HG03469 (cell line): ENCODE data around the gene CBX5.
A peak's percentile ranks its signal among the peaks of the same experiment; 100 is the strongest.
"Not testable (repeated sequence)": the region's sequence is repeated elsewhere in the genome, so short reads cannot be mapped to it uniquely, and the experiment has no call there.

ENCODE experiments used
- ATAC-seq: cut with Tn5 transposase; IDR thresholded peaks from one replicate; pipeline ENCODE4 v1.9.1; 2021; ENCODE audit warnings: mild to moderate bottlenecking, moderate library complexity, moderate number of reproducible peaks; ENCODE audit not compliant: unreplicated experiment

The CBX5 gene

DNA sequence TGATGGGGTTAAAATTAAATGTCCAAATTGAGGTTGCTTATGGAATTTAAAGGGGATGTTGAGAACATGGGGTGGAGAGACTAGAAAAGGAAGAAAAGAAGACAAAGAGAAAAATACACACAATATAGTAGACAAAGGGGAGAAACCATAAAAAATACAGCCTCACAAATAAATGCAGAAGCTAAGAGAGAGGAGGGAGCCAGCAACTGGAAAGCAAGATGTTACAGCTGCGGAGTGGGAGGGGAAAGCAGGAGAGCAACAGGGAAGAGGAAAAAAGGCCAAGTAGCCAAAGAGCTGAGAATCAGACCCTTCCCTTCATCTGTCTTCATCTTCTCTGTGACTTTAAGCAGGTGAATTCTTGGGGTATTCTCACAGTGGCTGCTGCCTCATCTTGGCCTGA lies 51.5 kb downstream of the CBX5 start:
- ATAC-seq = no peak

DNA sequence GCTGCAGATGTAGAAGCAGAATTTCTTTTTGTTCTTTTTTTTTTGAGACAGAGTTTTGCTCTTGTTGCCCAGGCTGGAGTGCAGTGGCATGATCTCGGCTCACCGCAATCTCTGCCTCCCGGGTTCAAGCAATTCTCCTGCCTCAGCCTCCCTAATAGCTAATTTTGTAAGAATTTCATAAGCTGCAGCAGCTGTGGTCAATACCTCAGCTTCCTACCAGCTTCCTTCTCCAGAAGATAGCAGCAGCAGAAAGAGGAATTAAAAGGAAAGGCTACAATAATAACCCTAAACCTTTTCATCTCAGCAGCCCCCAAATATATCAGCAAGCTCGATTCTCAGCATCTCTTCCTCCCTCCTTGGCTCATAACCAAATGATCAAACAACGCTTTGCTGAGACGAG lies 52.0 kb downstream of the CBX5 start:
- ATAC-seq = not testable (repeated sequence)

GRCh38 chr12:54227376-54227775 lies 52.5 kb downstream of the CBX5 start:
- ATAC-seq = no peak

- no peak for ATAC-seq
Measured at GRCh38 chr12:54225666-54226065, 54.3 kb downstream of the CBX5 start.

- no peak for ATAC-seq
Measured at GRCh38 chr12:54222609-54223008, 57.3 kb downstream of the CBX5 start.

DNA sequence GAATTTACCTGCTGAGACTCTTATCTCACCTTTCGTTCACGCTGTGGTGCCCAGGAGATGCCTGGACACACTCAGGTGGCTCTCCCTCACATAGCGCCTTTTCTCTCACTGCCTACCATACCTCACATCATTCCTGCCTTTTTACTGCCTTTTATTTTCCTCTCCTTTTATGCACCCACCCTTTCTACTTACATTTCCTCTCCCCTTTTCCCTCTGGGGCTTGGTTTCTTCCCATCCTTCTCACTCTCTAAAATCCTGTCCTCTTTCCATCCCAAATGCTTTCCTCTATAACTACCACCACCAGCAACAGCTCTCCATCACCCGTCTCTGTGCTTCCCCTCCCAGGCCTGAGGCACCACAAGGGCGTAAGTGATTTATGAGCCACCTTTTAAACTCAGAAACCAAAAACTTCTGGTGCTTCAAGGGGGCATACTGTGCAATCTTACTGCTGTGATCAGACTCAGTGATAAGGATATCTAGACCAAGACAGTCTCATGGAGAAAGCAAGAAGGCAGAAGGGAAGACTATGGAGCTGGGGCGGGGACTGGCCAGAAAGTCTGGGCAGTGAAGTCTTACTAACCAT lies 58.4 kb downstream of the CBX5 start:
- no peak for ATAC-seq

DNA sequence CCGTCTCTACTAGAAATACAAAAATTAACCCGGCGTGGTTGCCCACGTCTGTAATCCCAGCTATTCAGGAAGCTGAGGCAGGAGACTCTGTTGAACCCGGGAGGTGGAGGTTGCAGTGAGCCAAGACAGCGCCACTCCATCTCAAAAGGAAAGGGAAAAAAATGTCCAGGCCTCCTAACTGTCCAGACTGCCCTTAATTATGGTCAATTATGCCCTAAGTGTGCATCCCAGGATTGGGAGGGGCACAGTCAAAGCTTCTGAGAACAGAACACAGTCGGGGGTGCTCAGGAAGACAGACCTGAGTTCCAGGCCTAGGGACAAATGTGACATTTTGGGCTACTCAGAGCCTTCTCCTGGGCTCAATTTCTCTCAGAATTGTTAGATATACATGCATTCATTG lies 59.4 kb downstream of the CBX5 start:
- ATAC-seq = no peak

DNA sequence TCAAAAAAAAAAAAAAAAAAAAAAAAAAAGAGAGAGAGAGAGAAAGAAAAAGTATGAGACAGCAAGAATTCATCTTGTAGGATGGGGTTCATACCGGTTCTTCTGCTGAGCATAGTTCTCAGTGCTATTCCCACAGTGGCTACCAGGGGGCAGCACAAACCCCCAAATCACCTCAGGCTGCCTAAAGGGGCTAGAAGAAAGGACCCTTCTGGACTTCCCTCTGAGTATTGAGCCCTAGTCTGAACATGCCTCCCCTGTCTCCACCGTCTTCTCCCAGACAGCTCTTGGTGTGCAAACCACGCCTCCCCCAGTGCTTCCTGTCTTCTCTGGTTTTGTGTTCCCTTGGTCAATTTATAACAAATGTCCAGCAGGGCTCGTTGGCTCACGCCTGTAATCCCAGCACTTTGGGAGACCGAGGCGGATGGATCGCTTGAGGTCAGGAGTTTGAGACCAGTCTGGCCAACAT lies 59.8 kb downstream of the CBX5 start:
- ATAC-seq = no peak

DNA sequence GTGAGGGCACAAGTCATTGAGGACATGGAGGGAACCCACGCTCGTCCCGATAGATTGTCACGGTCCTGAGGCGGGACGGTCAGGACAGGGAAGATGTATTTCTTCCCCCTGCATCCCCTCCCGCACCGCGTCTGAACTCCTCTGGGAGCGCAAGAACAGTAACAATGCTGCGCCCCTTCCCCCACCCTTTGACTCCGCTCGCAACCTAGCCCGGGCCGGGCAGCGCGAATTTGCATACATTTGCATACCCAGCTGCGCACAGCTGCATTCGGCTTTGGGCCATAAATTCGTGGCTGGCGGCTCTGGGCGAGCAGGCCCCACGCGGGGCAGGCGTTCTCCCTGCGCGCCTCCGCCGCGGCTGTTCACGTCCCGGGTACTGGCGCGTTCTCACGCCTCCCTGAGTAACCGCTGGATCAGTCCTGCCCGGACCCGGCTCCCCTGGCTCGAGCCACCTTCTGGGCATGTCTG lies 62.1 kb downstream of the CBX5 start:
- ATAC-seq = no peak

- ATAC-seq = no peak
Measured at GRCh38 chr12:54216797-54217661, 62.9 kb downstream of the CBX5 start.

GRCh38 chr12:54215989-54216796 lies 63.7 kb downstream of the CBX5 start:
- no peak for ATAC-seq

DNA sequence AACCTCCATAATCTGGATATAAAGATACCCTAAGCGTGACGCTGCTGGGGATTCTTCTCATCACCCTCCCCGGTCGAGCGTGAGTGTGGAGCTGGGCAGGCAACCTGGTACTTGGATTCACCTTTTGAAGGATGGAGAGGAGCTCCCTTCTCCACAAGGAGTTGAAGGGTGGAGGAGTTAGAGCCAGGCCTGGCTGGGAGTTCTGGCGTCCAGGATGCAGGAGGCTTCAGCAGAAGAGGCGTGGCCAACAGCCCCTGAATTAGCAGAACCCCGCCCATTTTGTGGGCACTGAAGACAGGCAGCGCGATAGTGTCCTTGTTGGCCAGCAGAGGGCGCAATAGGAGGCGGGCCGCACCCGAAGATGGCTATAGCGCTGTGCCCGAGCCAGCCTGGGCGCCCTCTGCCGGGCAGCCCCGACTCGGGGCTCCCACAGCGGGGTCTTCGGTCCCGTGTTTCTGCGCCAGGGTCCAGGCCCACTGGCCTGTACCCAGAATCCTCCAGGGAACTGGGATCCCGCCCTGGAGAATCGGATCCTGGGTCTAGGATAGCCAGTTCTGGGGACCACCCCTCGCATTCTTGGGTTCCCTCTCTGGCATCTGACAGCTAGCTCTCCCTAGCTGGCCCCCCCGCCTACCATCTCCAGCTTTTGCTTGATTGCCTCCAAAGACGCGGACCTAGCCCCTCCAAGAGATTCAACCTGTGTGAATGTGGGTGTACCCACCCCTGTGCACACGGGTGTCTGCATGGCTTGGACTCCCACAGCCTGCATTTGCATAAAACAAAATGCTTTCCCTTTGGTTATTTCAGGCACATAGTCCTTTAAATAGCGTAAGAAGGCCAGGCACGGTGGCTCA lies 65.1 kb downstream of the CBX5 start:
- peak; percentile 74 for ATAC-seq

DNA sequence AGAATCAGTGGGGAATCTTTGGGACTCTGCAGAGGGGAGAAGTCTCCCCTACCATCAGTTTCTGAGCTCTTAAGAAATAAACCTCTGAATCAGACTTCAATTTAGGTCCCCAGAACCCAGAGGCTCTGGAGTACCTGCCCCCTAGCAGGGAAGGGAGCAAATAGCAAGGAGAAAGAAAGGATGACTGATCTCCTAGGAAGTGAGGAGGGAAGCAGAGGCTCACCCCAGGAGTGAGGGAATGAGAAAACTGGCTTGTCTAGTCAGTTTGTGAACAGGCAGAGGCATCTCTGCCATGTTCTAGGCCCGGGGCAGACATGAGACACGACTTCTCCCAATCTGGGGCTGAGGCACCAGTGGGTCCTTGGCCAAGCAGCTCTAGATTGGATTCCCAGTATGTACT lies 66.8 kb downstream of the CBX5 start:
- no peak for ATAC-seq

- ATAC-seq = no peak
Measured at GRCh38 chr12:54211920-54212319, 68.0 kb downstream of the CBX5 start.

DNA sequence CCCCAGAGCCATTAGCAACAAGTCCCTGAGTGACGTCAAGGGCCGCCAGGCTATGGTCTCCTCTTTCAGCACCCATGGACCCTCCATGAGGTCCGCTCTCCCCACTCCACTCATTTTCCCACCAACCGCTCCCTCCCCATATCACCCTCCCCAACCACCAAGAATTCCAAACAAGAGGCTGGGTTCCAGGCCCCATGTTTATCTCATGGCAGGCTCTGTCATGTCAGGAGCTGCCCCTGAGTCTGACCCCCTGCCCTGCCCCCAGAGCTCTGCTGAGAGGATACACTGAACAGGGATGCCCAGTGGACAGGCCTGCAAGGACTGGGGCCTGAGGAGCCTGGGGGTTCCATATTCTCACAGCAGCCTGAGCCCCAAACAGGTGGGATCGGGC lies 69.5 kb downstream of the CBX5 start:
- no peak for ATAC-seq

- ATAC-seq = no peak
Measured at GRCh38 chr12:54208591-54208990, 71.3 kb downstream of the CBX5 start.

DNA sequence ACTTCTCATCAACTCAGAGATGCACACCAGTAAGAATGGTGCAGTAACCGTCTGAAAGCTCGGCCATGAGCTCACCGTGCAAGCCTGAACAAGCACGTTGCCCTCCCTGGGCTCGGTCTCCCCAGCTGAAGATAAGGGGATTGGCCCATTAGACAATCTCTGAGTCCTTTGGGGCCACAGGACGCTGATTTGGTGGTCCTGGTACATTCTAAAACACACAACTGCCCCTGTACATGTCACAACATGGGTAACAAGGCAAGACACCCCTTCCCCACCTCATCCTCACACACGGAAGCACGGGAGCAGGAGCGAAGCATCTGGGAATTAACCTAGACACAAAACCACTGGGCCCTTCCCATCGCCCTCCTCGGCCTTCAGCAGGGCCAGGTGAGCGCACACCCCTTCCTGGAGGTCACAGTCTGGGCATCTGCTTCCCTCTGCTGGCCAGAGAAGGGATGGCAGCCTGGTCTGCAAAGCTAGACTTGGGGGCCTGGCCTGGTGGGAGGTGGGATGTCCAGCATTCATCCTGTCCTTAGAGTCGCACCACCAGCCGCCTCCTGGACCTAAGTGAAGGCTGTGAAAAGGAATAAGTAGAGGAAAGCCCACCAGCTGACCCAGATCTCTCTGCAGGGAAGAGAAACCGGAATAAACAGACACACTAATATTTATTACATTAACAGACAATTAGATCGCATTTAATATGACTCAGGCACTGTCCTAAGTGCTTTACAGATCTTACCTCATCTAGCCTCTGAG lies 72.2 kb downstream of the CBX5 start:
- ATAC-seq = no peak

GRCh38 chr12:54206791-54207190 lies 73.1 kb downstream of the CBX5 start:
- no peak for ATAC-seq

- ATAC-seq = no peak
Measured at GRCh38 chr12:54204316-54204715, 75.6 kb downstream of the CBX5 start.
